ENCODE data around the gene SAYSD1.

DNA sequence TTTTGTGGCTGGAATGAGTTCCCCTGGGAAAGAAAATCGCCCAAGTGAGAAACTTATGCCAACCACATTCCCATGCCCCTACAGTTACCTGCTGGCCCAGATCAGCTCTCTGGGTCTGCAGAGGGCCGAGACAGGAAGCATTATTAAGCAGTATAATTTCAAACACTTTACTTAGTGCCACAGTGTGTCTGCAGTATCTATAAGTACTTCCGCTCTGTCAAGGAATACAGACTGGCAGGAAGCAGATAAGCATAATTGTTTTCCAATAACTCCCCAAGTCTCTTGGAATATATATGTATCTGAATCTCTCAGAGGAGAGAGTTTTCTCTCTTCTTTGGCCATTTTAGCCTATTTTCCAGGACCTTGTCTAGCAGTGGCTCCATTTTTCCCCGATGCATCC is 24.9 kb downstream of the SAYSD1 start:
- TF ChIP-seq CTCF (IDR thresholded peaks at IDR 0.05; ENCODE audit: insufficient read depth, low read length) (no peak), POLR2AphosphoS5 (IDR thresholded peaks at IDR 0.05; ENCODE audit: low read depth) (no peak)
- TF ChIP-seq, protein P1, sequence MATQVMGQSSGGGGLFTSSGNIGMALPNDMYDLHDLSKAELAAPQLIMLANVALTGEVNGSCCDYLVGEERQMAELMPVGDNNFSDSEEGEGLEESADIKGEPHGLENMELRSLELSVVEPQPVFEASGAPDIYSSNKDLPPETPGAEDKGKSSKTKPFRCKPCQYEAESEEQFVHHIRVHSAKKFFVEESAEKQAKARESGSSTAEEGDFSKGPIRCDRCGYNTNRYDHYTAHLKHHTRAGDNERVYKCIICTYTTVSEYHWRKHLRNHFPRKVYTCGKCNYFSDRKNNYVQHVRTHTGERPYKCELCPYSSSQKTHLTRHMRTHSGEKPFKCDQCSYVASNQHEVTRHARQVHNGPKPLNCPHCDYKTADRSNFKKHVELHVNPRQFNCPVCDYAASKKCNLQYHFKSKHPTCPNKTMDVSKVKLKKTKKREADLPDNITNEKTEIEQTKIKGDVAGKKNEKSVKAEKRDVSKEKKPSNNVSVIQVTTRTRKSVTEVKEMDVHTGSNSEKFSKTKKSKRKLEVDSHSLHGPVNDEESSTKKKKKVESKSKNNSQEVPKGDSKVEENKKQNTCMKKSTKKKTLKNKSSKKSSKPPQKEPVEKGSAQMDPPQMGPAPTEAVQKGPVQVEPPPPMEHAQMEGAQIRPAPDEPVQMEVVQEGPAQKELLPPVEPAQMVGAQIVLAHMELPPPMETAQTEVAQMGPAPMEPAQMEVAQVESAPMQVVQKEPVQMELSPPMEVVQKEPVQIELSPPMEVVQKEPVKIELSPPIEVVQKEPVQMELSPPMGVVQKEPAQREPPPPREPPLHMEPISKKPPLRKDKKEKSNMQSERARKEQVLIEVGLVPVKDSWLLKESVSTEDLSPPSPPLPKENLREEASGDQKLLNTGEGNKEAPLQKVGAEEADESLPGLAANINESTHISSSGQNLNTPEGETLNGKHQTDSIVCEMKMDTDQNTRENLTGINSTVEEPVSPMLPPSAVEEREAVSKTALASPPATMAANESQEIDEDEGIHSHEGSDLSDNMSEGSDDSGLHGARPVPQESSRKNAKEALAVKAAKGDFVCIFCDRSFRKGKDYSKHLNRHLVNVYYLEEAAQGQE (IDR thresholded peaks at IDR 0.05; ENCODE audit: insufficient replicate concordance, low read depth): no peak
